HG02885 (cell line): ENCODE measurements around the gene EIF2S2.
A peak's percentile ranks its signal among the peaks of the same experiment; 100 is the strongest.

ENCODE experiments used
- ATAC-seq: cut with Tn5 transposase; IDR thresholded peaks from one replicate; pipeline ENCODE4 v1.9.1; 2021; ENCODE audit warnings: mild to moderate bottlenecking; ENCODE audit not compliant: unreplicated experiment, poor library complexity

Gene EIF2S2

DNA sequence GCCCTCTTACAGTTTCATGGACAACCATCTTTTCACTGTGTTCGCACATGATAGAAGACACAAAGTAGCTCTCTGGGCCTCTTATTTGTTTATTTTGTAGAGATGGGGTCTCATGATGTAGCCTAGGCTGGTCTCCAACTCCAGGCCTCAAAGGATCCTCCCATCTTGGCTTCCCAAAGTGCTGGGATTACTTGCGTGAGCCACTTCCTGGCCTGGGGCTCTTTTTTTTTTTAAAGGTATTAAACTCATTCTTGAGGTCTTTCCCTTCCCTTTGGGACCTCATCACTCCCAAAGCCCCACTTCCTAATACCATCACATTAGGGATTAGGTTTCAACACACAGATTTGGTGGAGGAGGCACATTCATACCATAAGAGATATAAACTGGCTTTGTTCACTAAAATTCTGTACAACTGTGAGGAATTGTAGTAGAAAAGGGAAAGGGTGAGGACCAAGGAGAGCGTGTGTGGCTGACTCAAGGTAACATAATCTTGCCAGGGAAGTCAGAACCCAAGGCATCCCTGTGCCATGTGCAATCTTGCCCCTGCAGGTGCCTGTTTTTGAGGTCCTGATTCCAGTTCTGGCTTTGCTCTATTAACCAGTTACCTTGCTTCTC, 45.5 kb downstream of the EIF2S2 start:
- no peak for ATAC-seq

DNA sequence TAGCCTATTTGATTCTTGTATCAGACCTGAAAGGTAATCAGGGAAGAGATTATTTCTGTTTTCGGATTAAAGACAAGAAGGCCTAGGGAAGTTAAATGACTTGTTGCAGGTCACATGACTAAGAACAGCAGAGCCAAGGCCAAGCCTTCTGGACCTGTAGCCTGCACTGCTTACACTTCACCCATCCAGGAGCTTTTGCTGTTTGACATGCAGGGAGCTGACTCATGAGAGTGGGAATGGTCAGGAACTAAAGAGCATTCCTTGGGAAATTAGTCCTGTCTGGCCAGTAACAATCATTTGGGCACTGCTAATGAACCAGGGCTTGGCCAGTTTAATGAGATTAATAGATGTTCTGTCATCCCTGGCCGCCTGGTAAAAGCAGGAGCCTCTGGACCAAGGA, 46.8 kb downstream of the EIF2S2 start:
- no peak for ATAC-seq

DNA sequence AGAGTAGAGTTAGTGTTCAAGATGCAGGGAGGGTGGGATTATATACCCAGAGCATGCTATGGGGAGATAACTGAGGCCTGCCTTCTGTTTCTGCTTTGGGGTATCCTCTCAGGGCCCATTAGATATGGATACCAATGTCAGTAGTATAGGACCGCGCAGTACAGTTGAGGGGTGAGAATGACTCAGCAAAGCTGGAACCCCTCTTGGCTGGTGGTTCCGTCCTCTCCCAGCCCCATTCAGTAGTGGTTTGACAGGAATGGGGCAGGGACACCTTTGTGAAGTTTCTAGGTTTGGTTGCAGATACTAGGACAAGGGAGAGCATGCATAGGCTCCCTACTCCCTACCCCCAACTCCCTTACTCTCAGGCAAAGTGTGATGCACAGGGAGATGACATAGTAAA, 47.8 kb downstream of the EIF2S2 start:
- ATAC-seq: no peak

DNA sequence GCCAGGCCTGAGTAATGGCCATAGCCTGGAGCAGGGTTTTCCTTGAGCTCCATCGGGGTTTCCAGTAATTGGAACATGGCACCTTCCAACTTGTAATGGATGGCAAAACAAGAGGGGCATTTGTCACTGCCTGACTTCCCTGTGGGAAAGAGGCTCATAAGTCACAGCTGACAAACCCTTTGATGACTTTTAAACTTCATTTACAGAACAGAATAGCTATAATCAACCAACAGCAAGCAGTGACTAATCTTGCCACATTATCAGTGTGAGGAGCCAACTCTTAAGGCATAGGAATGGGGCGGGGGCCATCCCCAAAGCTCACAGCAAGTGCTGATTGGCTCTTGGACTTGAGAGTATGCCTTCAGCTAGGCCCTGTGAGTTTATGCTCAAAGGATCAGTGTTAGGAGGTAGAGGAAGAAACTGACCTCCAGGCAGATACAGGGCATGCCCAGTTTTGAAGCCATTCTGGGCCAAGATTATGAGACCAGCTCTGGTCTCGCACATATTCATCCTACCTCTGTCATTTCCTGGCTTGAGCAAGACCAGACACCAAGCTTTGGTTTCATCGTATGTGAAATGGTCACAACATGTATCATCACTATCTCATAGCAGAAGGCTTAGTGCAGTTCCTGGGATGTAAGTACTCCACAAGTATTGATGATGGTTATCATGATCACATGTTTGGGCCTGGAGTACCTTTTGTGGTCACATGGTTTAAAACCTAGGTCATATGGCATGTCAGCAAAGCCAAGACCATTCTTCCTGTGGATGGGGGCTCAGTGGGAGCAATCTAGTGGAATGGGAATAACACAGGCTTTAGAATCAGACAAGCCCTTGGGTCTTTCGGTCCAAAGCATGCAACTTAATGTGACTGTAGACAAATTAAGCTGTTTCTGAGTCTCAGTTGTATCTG, 49.2 kb downstream of the EIF2S2 start:
- no peak for ATAC-seq

DNA sequence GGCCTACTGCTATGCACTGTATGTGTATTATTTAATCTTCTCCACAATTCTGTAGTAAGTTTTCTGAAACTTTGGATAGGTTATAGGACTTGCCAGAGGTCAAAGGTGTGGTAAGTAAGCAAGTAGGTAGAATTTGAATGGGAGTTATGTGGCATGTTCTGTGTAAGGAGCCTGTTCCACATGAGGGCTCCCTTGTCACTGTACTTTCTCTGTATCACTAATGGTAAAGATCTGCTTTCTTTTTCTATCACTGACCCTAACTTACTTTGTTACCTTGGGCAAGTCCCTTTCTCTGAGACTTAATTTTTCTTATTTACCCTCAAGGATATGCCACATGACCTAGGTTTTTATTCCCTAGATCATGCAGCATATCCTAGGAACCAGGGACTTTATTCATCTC, 50.3 kb downstream of the EIF2S2 start:
- peak; percentile 56 for ATAC-seq

DNA sequence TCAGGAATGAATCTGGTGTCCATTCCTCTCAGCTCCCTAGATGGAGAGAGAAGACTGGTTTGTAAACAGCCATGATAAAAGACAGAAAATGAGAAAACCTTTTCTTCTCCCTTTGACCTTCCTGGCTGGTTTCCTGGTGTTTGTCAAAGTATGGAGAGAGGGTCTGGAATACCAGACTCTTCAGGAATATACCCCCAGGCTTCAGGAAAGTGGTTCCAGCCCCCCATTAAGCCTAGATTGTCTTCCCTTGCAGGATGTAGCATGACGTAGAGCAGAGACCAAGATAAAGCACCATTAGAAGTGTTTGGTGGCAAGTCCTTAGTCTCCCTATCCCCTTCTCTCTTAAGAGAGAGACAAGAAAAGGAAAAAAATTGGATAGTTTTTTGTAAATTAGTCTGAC, 51.1 kb downstream of the EIF2S2 start:
- no peak for ATAC-seq

DNA sequence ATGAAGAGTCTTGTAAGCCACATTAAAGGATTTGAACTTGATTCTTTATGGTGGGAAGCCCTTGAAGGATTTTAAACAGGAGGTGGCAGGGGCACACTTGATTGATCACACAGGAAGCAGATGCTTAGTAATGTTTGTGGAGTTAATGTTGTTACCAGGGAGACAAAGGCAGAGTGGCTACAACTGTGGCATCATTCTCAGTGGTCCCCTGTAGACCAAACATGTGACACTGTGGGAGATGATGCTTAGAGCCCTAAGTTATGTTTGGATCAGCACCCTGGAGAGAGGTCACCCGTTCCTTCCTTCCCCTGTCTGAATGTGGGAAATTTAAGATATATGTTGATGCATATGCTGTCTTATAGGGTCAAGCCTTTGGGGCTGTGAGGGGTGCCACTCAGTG, 53.2 kb downstream of the EIF2S2 start:
- no peak for ATAC-seq

DNA sequence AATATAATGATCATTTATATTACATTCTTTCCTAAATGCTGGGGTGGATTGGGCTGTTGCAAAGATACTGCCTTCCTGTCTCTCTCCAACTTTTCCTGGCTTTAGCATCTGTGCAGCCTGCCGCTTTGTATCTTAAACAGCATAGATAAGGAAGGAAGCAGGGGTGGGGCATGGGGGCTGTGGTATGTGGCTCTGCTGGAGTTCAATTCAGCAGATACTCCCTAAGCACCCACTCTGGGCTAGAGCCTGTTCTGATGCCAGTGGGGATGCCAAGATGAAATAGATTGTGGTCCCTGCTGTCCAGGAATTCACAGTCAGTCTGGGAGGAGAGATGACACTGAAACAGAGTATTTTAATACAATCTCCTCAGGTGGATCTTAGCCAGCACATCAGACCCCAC, 56.8 kb downstream of the EIF2S2 start:
- ATAC-seq: no peak

DNA sequence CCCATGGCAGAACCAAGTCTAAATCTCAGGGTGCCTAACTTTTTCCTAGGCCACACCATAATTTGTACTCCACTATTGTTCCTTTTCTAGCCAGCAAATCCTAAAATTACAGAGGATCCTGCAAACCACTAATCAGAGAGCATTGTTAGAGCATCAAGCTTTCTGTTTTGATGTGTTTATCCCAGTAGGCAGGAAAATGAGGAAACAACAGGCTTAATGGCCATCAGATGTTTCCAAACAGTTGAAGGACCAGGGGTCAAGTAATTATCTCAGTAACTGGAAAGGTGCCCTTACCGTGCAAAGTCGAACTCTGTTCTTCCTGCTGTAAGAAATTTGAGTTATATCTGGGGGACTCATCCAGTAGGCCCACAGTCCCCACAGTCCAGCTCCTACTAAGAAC, 59.6 kb downstream of the EIF2S2 start:
- no peak for ATAC-seq

DNA sequence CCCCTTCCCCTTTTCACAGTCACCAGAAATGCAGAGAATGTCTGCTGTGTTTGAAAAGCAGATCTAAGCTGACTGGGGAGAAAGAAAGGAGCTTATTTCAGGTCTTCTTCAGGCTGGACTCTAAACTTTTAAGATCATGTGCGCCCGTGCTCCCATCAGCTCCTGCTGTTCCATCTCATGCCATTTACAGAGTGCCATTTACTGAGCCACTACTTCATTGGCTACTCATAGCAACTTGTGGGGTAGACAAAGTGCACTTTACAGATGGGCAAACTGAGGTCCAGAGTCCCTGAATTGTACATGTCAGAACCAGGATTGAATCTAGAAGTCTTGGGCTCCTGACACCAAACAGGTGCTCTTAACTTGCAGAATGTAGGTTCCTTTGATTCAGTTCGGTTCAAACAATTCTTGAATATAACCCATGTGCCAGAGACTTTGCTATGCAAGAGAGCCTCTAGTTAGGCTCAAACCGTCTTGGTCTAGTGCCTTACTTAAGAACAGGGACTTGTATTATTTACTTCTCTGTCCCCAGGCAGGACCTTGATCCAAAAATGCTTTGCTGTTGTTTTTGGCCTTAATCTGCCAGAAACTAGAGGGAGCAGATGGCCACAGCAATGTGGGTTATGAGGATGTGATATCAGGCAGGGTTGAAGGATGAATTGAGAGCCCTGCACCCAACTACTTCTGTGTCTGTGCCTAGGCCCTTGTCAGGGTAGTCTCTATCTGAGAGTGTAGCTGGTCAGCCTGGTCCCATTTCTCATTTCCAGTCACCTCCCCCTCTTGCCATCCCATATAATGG, 61.9 kb downstream of the EIF2S2 start:
- no peak for ATAC-seq

DNA sequence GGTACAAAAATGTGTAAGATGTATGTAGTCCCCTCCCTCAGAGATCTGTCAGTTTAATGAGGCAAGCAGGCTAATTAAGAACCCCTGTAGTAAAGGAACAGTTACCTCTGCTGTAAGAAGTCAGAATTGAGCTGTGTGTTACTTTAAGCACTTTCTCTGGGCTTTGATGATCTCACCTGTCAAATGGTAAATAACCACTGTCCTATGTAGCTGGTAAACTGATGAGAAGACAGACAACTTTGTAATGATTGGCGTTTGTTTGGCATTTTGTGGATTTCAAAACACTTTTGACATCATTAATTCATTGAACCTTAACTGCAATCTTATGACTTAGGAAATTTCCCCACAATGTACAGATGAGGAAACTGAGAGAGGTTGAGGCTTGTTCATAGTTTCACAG, 62.7 kb downstream of the EIF2S2 start:
- no peak for ATAC-seq

DNA sequence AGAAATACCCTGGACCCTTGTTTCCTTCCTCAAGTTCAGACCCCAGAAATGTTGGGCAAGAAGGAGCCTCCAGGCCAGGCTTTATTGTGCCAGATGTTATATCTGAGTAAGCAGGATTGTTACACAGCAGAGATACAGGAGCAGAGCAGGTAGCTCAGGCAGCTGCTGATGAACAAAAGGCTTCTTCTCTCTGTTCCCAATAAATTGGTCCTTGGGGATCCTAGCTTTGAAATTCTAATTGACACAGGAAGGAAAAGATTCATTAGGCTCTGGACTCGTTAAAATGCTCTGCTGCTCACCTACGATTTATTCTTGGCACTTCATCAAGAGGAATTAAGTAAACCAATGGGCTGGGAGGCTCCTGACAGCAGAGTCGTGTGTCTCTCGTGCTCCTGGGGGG, 64.1 kb downstream of the EIF2S2 start:
- ATAC-seq: no peak

DNA sequence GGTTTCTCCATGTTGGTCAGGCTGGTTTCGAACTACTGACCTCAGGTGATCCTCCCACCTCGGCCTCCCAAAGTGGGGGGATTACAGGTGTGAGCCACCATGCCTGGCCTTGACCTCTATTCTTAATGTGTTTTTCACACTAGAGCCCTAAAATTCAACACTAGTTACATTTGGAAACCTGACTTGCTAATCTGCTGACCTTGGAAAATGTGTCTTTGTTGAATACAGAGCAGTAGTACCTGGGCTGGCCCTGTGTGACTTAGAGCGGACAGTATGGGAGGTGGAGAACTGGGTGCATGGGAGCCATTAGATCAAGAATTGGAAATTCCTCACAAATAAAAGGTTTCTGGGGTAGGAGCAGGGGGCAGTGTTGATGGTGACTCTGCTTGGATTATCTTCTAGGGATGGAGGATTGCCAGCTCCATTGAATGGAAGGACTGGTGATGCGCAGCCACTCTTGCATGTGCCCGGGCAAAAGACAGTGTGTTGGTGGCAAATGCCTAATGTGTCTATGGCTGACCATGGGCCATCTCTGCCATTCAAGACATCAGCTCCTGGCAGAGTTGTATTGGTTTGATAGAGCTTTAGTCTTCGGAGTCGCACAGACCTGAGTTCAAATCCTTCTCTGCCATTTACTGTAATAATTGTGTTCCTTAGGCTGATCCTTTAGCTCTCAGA, 64.9 kb downstream of the EIF2S2 start:
- no peak for ATAC-seq

DNA sequence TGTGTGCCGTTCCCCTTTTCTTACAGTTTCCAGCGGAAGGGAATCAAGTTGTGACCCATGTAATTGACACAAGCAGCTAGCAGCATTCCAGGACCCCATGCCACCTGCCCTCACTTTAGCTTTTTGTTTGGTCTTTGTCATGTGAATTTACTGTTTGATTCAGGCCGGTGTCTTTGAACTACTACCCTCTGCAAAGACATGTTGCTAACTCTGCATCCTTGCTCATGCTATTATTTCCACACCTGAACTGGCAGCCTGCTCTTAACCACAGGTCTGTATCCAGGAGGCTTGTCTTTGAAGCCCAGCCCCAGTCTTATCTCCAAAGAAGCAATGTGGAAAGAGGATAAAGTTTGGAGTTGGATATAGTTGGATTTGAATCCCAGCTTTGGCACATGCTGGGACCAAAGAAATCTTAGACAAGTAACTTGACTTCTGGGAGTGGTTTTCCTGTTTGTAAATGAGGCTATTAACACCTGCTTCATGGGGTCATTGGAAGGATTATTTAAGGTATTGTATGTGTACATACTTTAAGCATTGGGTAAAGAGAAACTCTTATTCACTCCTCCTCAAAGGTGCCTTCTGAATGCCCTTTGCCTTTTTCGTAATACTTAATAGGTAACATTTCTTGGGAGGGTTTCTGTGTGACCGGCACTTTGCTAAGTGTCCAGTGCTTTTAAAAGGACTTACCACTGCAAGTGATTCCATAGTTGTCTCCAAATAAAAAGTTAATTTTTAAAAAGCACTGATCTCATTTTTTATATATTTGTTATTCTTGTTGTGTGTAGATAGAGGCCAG, 65.9 kb downstream of the EIF2S2 start:
- ATAC-seq: no peak

DNA sequence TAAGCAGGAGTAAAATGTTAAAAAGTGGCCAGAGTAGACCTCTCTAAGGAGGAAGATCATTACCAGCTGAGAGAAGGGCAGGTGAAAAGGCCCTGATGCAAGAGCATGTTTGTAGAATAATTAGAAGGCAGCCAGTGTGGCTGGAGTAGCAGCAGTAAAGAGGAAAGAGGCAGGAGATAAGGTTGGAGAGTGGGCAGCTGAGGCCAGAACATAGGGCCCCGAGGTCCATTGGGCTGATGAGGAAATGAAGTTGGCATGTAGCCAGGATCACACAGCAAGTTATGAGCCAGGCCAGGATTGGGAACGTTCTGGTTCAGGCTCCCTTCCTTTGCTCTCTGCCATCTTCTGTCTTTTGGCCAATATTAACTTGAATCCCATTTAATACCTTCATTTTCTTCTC, 66.7 kb downstream of the EIF2S2 start:
- no peak for ATAC-seq

DNA sequence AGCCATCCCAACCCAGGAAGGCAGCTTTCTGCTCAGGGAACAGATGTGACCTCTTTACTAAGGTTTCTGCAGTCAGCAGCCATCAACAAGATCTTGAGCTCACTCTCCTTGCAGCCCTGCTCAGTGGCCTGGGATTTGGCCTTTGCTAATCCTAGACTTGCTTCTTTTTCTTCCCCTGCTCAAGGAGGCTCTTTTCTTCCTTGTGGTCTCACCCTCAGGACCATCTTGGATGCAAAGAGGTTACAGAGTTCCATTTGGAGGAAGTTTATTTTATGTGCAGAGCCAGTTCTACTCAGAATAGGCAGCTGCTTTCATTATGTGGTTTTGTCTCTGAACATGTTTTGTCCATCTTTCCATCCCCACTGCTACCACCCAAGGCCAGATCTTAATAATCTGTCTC, 69.0 kb downstream of the EIF2S2 start:
- ATAC-seq: no peak

DNA sequence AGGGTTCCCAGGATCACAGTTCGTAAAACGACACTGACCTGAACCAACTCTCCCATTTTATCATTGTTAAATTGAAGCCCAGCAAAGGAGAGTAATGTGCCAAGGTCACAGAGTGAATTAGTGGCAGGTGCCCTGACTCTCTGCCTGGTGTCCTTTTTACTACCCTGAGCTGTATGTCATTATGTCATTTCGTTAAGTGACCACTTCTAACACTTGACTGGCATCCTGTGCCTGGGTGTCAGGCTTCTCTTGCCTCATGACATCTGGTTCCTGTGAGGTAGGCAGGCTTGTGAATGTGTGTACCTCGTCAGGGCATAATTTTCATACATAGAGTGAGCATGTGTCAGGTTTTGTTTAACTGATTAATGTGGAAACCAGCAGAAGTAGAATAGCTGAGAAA, 69.8 kb downstream of the EIF2S2 start:
- ATAC-seq: no peak

DNA sequence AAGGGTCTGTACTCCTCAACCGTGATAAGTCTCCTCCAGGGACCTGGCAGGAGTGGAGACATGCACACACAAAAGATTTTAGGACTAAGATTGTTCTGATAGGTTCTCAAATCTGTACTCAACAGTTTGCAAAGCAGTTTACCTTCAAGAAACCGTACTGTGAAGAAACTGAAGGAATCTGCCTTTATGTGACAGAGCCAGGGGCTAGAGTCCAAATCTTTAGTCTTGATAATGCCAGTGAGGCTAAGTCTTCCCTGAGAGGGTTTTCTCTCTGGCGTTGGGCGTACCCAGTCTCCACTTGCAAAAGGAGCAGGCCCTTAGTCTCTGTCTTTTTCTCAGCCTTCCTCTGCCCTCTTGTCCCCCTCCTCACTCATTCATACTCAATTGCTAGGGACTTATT, 70.8 kb downstream of the EIF2S2 start:
- no peak for ATAC-seq

DNA sequence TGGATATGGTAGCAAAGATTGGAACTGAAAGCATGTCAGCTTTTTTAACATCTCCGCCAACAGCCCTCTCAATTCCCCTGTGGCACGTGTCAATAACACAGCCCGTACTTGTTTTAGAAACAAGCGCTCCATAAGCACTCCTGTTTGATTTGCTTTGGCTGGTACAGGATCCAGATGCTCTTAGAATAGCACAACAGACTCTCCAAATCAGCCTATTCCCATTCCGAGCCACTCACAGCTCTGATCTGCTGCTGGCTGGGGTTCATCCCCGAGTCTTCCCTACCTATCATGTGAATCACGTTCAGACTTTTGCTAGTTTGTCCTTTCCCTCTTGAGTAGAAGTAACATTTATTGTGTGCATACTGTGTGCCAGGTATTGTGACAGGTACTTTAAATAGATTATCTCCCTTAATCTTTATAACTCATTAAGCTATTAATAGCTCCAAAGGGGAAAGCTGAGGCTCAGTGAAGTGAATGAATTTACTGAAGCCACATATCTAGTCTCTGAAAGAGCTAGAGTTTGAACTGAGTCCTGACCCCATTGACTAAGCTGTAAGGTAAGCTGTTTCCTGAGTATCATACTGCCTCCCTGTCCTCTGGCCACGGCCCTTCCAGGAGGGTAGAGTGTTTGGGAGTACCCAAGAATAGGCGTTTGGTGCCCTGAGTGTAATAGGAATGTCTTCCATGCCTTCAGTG, 71.6 kb downstream of the EIF2S2 start:
- no peak for ATAC-seq
